DMS153 (cell line): Measurements from ENCODE around the gene TMEM26.

Experiments
- DNase-seq: peaks from one replicate; lab custom pipeline; 2025; lab: John Stamatoyannopoulos, UW

The TMEM26 gene

DNA sequence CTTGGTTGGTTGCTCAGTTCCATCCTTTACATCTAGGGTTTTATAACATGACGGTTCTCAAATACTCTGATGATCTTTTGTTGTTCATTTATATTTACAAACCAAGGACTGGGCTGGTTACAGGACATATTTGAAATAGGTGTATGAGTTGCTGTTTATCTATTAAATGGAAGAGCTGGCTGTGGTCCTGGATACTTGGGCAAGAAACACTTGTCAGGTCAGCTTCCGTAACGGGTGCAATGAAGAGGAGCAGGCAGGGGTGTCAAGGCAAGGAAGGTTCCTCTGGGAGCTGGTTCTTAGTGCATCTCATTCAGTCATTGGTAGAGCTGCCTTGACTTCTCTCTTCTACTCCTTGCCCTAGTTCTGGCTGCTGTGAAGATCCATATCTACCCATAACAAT lies 4.8 kb upstream of the TMEM26 start:
- no peak for DNase-seq

DNA sequence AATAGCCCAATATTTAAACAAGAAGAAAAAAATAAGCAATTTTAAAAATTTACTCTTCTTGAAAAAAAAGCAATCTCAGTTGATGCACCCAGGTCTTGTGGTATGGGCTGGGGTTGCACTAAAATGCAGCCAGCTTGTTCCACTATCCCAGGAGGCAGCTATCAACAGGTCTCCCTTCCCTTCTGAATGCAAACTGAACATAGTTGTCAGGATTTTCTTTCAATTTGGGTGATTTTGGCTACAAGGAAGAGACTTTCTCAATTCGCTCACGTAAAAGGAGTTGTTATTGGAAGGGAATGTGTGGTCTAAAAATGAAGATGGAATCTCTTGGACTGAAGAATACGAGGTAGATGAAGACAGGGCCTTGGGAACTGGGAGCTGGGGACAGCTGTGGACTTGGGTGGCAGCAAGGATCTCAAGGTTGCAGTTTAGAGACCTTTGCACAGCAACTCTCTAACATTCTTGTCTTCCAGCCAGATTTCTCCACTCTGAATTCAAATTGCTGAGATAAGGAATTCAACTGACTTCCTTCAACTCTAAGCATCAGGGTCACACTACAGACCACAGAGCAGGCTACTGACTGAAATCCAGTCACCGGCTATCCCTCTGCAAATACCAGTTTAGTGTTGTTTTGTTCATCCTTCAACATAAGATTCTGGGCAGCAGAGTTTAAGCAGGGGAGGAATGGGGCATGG lies 3.1 kb upstream of the TMEM26 start:
- DNase-seq, result no peak

DNA sequence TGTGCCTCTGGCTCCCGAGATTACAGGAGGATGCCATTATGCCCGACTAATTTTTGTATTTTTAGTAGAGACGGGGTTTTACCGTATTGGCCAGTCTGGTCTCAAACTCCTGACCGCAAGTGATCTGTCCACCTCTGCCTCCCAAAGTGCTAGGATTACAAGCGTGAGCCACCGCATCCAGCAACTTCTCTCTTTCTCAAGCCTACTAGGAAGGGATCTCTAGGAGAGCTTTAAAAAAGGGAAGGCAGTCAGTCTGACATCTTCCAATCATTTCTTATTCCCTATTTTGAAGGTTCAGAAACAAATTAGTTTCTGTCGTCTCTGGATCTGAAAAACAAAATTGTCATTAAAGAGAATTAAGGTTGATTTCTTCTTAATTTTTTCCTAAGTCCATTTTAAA lies 2.5 kb upstream of the TMEM26 start:
- DNase-seq, result no peak

GRCh38 chr10:61454541-61454940 lies 1.4 kb upstream of the TMEM26 start:
- DNase-seq, result no peak

- DNase-seq, result no peak
Observed at GRCh38 chr10:61452151-61452651, 980 bp downstream of the TMEM26 start.

- no peak for DNase-seq
Observed at GRCh38 chr10:61451357-61451756, 1.8 kb downstream of the TMEM26 start.

DNA sequence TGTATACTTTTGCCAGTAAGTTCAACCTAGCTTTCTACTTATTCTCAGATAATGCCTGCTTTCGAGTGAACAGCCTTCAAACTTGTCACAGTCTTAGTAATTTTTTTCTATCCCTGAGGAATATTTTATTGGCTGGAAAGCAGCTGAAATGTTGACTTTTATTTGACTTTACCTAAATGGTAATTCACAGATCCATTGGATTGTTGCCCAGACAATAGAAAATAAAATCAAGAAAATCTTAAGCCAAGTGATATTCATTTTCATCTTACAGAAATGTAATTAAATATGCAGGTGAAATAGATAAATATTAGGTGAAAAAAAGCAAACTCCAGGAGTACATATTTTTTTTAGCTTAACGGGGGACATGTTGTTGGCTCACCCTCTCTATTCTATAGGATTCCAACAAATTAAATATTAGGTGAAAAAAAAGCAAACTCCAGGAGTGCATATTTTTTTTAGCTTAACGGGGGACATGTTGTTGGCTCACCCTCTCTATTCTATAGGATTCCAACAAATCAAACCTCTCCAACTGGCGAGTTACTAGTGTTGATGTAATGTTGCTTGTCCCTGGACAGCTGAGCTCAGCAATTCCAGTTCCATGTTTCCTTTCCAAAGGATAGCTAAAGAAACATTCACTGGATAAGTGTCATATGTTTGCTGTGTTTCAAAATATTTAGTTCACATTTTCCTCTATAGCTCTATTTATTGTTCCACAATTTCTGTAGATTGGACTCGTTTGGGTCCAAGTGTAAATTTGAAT lies 4.2 kb downstream of the TMEM26 start:
- DNase-seq, result no peak

DNA sequence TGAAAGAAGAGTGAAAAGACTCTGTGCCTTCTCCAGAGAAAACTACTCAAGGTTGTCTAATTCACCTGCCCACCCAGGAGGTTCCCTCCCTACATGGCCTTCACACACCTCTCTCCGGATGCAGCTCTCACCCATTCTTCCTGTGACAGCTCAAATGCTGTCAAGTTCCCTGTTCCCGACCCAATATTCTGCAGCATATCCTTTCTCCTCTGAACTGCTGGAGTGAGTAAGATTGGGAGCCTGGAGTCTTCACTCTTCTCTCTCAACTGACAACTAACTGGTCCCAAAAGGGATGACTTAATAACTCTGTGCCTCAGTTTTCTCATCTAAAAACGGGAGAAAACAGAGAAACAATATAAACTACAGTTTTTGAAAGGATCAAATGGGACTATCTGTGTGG lies 5.1 kb downstream of the TMEM26 start:
- DNase-seq, result no peak

DNA sequence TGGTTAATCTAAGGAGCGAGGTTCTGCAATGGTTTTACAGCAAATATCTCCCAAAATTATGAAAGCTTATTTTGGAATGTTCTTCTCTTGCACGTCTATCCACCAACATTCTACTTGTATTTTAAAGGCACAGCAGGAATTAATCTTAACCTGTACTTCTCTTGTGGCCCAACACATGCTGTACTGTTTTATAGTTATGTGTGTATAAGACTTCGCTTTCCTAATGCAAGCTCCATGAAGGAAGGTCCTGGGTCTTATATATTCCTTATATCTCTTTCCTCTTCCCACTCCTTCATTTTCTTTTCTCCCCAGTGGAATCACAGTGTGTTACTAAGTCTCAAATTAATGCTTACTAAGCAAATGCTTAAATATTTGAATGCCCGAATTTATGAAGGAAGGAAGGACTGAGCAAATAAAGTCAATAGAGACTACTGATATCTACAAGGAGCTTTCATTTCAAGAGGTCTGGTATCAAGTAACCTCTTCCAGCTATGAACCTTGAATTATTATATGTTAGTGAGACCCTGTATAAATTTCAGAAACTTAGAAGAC lies 14.0 kb downstream of the TMEM26 start:
- DNase-seq, result no peak

GRCh38 chr10:61438141-61438988 lies 14.8 kb downstream of the TMEM26 start:
- no peak for DNase-seq

- DNase-seq, result no peak
Observed at GRCh38 chr10:61423178-61423577, 30.0 kb downstream of the TMEM26 start.

DNA sequence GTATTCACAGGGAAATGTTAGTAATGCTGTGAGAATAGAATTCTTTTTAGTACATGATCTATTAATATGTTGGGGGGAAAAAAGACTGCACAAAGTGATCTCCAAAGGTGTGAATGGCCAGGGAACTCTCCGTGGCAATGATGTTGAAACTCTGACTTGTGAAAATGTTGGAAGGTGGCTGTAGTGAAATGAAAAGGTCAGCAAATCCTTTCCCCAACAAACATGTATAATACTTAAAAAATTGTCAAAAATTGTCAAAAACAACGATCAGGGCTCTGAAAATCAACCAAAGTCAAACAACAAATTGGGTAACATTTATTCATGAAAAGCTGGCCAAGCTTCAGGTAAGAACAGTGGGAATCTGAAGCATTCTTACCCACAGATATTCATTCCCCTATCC lies 35.5 kb downstream of the TMEM26 start:
- DNase-seq, result no peak

GRCh38 chr10:61415824-61416223 lies 37.4 kb downstream of the TMEM26 start:
- DNase-seq, result no peak

GRCh38 chr10:61411706-61412105 lies 41.5 kb downstream of the TMEM26 start:
- DNase-seq, result no peak

GRCh38 chr10:61410353-61411070 lies 42.7 kb downstream of the TMEM26 start:
- DNase-seq, result no peak

- no peak for DNase-seq
Observed at GRCh38 chr10:61409157-61409556, 44.0 kb downstream of the TMEM26 start.

DNA sequence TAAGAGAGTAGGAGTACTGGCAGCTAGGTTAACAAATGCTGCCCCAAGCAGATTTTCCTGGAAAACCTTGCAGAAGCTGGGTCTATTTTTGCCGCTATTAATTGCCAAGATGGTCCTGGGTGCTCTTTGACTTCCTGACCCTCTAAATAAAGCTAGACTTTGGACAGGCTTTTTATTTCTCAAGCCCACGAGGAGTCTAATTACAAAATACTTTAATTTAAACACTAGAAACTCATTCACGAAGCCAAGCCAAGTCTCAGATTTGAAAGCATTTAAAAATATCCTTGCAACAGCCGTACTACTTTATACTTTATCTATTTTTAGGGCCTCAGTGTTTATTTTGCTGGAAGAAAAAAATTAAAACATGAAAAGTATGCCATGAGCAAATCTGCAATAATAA lies 45.1 kb downstream of the TMEM26 start:
- no peak for DNase-seq

GRCh38 chr10:61406736-61407135 lies 46.4 kb downstream of the TMEM26 start:
- DNase-seq, result no peak

DNA sequence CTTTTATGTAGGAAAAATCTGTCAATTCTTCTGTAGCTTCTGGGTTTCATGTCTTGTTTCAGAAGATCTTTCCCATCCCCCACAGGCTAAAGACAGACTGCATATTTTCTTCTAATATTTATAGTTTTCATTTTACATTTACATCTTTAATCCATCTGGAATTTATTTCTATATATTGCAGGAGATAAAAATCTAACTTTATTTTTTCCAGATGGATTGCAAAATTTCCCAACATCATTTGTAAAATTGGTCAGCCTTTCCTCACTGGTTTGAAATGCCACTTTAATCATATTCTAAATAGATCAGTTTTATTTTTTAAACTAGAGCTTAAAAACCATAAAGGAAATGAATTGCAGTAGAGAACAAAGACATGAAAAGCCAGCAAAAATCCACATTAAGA lies 46.9 kb downstream of the TMEM26 start:
- no peak for DNase-seq

DNA sequence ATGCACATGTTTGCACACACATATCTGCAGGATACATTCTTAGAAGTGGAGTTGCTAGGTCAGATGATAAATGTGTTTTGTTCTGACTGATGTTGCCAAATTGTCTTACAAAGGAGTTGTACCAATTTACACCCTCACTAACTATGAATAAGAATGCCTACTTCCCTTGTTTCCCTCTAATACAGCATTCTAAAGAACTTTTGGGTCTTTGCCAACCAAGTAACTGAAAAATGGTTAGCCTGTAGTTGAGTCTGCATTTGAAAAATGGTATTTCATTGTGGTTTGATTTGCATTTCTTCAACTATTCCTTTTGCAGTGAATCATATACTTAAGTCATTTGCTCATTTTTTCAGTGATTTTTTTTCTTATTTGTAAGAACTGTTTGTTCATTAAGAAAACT lies 48.4 kb downstream of the TMEM26 start:
- no peak for DNase-seq

GRCh38 chr10:61400524-61400923 lies 52.7 kb downstream of the TMEM26 start:
- DNase-seq, result no peak

- DNase-seq, result no peak
Observed at GRCh38 chr10:61399406-61399805, 53.8 kb downstream of the TMEM26 start.
